ENCODE measurements around the gene TREX2. TPM values are rescaled to one million over a fixed set of nuclear protein-coding genes. Genes with fewer than 3 reads are reported as not detected.
A peak's percentile ranks its signal among the peaks of the same experiment; 100 is the strongest.

TREX2 gene
- total RNA-seq, 1 donor = 3.3 TPM

- Histone ChIP-seq H3K27ac (ENCODE audit: low read depth, low read length) (no peak overlapping the region), H3K36me3 (ENCODE audit: insufficient read depth, low read length) (no peaks in the 10 kb centered on the region), H2AFZ (ENCODE audit: low read length) (no peak overlapping the region), H3K9me3 (ENCODE audit: low read depth, low read length) (no peaks in the 10 kb centered on the region), H3K4me3 (ENCODE audit: insufficient read depth, low read length) (no peak overlapping the region), H3K79me2 (ENCODE audit: insufficient read depth, low read length) (no peaks in the 10 kb centered on the region), H3K27me3 (ENCODE audit: insufficient read depth, low read length) (no peaks in the 10 kb centered on the region), H3K4me2 (ENCODE audit: insufficient read depth, low read length) (no peak overlapping the region), H3K4me1 (ENCODE audit: insufficient read depth, low read length) (peaks cover 45% of the 10 kb centered on the region), H4K20me1 (ENCODE audit: insufficient read depth, low read length) (no peaks in the 10 kb centered on the region)
- no peak for TF ChIP-seq CTCF (IDR thresholded peaks at IDR 0.05; ENCODE audit: extremely low read depth, low read depth, low read length)
- DNase-seq (ENCODE audit: insufficient read length, low spot score, missing footprints) = peak; percentile 87
These were observed 27.3 kb upstream of the TREX2 start for GRCh38 chrX:153473126-153473525.

GRCh38 chrX:153471663-153472280 lies 25.9 kb upstream of the TREX2 start:
- DNase-seq (ENCODE audit: insufficient read length, low spot score, missing footprints) = peak; percentile 96
- no peaks in the 10 kb centered on the region for H3K79me2 ChIP-seq (ENCODE audit: insufficient read depth, low read length)

GRCh38 chrX:153470411-153471363 lies 24.8 kb upstream of the TREX2 start, which contains the start of gene HAUS7:
HAUS7 (minus strand) TSS chrX:153470576; CDS start chrX:153470557, 19 bp downstream.
- Histone ChIP-seq H2AFZ (ENCODE audit: low read length) (peak within 1 kb of the TSS; percentile 29), H4K20me1 (ENCODE audit: insufficient read depth, low read length) (no peaks in the 10 kb centered on the region), H3K9me3 (ENCODE audit: low read depth, low read length) (no peaks in the 10 kb centered on the region), H3K4me2 (ENCODE audit: insufficient read depth, low read length) (peak within 1 kb of the TSS; percentile 82), H3K4me1 (ENCODE audit: insufficient read depth, low read length) (peaks cover 26% of the 10 kb centered on the region), H3K27me3 (ENCODE audit: insufficient read depth, low read length) (no peaks in the 10 kb centered on the region), H3K4me3 (ENCODE audit: insufficient read depth, low read length) (peak within 1 kb of the TSS; percentile 75), H3K36me3 (ENCODE audit: insufficient read depth, low read length) (no peaks in the 10 kb centered on the region), H3K27ac (ENCODE audit: low read depth, low read length) (no peak within 1 kb of the TSS), H3K79me2 (ENCODE audit: insufficient read depth, low read length) (no peaks in the 10 kb centered on the region)
- DNase-seq (ENCODE audit: insufficient read length, low spot score, missing footprints) = peak; percentile 99
- TF ChIP-seq CTCF (IDR thresholded peaks at IDR 0.05; ENCODE audit: extremely low read depth, low read depth, low read length) = peak; percentile 52

More at GRCh38 chrX:153471663-153472280, 25.9 kb upstream of the TREX2 start:
- Histone ChIP-seq H3K36me3 (ENCODE audit: insufficient read depth, low read length) (no peaks in the 10 kb centered on the region), H3K27ac (ENCODE audit: low read depth, low read length) (peak overlapping the region; percentile 33), H4K20me1 (ENCODE audit: insufficient read depth, low read length) (no peaks in the 10 kb centered on the region), H3K4me1 (ENCODE audit: insufficient read depth, low read length) (peaks cover 33% of the 10 kb centered on the region), H2AFZ (ENCODE audit: low read length) (no peak overlapping the region), H3K27me3 (ENCODE audit: insufficient read depth, low read length) (no peaks in the 10 kb centered on the region), H3K4me2 (ENCODE audit: insufficient read depth, low read length) (no peak overlapping the region), H3K4me3 (ENCODE audit: insufficient read depth, low read length) (no peak overlapping the region), H3K9me3 (ENCODE audit: low read depth, low read length) (no peaks in the 10 kb centered on the region)
- TF ChIP-seq CTCF (IDR thresholded peaks at IDR 0.05; ENCODE audit: extremely low read depth, low read depth, low read length) = no peak
